Measurements from ENCODE around the gene RNF167. TPM values are rescaled to one million over a fixed set of nuclear protein-coding genes. Genes with fewer than 3 reads are reported as not detected.
A peak's percentile ranks its signal among the peaks of the same experiment; 100 is the strongest.

Gene RNF167
- total RNA-seq, 6 experiments from 2014 or later: 88.3 to 122 (median 97.6) TPM

DNA sequence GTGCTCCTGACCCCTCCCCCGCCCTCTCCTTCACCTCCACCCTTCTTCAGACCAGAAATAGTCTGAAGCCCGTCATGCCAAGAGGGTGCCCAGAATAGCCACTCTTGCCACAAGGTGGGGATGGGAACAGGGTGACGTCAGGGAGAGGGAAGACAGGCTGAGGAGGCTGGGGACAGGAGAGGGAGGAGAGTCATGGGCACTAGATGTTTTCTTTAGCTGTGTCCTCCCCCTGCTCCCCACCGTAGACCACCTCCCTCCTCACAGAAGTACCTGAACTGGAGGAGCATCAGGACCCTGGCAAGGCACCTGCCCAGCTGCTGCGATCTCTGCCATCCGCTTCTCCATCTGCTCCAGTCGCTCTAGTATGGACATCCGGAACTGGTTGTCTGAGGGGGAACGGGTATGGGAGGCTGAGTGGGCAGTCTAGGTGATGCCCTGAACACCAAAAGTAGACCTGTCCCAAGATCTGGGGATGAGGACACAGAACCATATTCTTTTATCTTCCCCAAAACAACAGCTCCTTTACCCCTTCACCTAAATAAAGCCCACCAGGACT lies 34.1 kb downstream of the RNF167 start:
- no peak for DNase-seq
- H3K27me3 Mint-ChIP-seq (ENCODE audit: insufficient read depth): no peaks in the 10 kb centered on the region; the same call in 1 of the 2 replicates
- peaks cover 19% of the 10 kb centered on the region for H3K36me3 Mint-ChIP-seq (ENCODE audit: low read depth)
- H3K4me1 Mint-ChIP-seq (ENCODE audit: low read depth): no peaks in the 10 kb centered on the region
- TF ChIP-seq CTCF (IDR thresholded peaks at IDR 0.05): no peak
- no peak overlapping the region for H3K27ac Mint-ChIP-seq
- no peak overlapping the region for H3K4me3 Mint-ChIP-seq
- no peaks in the 10 kb centered on the region for H3K9me3 Mint-ChIP-seq

DNA sequence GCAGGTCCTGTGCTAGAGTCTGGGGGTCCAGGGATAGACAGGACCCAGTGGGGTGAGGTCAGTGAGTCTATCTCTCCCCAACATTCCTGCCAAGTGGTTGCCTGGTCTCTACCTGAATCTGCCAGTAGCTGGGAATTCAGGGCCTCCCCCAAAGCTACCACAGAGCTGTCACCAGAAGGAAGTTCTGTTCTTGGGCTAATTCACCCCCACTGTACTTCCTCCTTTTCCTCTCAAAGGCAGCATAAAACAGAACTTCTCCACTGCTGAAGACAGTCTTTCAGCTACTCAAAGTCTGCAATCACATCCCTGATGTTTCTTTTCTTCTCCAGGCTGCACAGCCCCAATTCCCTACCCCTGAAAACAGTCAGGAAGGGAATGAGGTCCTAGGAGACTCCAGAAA lies 38.7 kb downstream of the RNF167 start:
- H3K9me3 Mint-ChIP-seq: no peaks in the 10 kb centered on the region
- peaks cover 3% of the 10 kb centered on the region for H3K27me3 Mint-ChIP-seq (ENCODE audit: insufficient read depth)
- H3K4me1 Mint-ChIP-seq (ENCODE audit: low read depth): peaks cover 18% of the 10 kb centered on the region
- no peak for DNase-seq
- H3K4me3 Mint-ChIP-seq: no peak overlapping the region
- no peak overlapping the region for H3K27ac Mint-ChIP-seq
- TF ChIP-seq CTCF (IDR thresholded peaks at IDR 0.05): no peak
- peaks cover 19% of the 10 kb centered on the region for H3K36me3 Mint-ChIP-seq (ENCODE audit: low read depth)

DNA sequence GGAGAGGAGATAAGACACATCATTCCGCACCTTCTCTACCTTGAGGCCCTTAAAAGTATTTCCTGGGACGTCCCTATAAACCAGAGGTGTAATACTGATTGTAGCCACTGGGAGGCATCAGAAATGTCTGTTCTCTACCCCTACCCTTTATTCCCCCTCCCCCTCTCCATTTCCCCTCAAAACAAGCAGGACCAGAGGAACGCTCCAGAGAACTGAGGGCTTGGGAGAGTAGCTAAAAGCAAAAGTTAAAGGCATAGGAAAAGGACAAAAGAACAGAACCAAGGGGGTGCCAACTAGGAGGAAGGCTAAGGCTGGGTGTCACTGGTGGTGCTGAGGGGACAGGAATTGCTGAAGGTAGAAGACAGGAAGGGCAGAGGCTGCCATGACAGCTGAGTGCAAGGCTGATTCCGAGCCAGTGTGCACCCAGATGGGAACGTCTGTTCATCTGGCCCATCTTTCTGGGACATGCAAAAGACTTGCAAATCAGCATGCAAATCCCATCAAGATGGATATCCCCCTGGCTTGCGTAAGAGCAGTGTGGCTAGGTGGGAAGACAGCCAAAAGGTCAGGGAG lies 40.7 kb downstream of the RNF167 start:
- Mint-ChIP-seq H3K9me3 (no peaks in the 10 kb centered on the region), H3K27me3 (ENCODE audit: insufficient read depth) (peaks cover 3% of the 10 kb centered on the region), H3K4me1 (ENCODE audit: low read depth) (peaks cover 28% of the 10 kb centered on the region), H3K27ac (no peak overlapping the region; the same call in none of the 2 replicates), H3K36me3 (ENCODE audit: low read depth) (peaks cover 26% of the 10 kb centered on the region), H3K4me3 (no peak overlapping the region)
- DNase-seq: no peak
- TF ChIP-seq CTCF (IDR thresholded peaks at IDR 0.05): peak; percentile 87

- TF ChIP-seq CTCF (IDR thresholded peaks at IDR 0.05): no peak
- Mint-ChIP-seq H3K9me3 (no peaks in the 10 kb centered on the region), H3K27ac (0 out of 2 replicates have a peak overlapping the region, but pooled peaks have one; percentile 45), H3K36me3 (ENCODE audit: low read depth) (peaks cover 29% of the 10 kb centered on the region), H3K4me1 (ENCODE audit: low read depth) (peaks cover 38% of the 10 kb centered on the region), H3K4me3 (no peak overlapping the region), H3K27me3 (ENCODE audit: insufficient read depth) (peaks cover 3% of the 10 kb centered on the region)
- no peak for DNase-seq
Observed at GRCh38 chr17:4982305-4982704, 42.2 kb downstream of the RNF167 start.

DNA sequence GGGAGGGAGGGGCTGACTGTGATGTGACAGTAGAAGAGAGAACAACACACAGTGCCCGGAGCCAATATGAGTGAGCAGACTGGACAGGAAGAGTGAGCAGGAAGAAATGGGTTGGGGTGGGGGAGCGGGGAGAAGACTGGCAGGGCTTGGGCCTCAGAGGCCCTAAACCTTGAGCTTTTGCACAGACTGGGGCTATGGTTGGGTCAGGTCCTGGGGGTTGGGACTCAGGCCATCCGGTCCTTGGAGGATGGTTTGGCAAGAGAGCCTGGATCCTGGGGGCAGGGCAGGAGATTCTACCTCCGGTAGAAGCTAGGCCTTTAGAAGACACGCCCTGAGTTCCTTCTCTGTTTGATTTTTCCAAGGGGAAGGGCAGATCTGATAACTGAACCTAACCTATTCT lies 46.3 kb downstream of the RNF167 start:
- Mint-ChIP-seq H3K4me1 (ENCODE audit: low read depth) (peaks cover 58% of the 10 kb centered on the region), H3K9me3 (no peaks in the 10 kb centered on the region), H3K36me3 (ENCODE audit: low read depth) (peaks cover 34% of the 10 kb centered on the region), H3K27me3 (ENCODE audit: insufficient read depth) (peaks cover 1% of the 10 kb centered on the region; the same call in 1 of the 2 replicates), H3K4me3 (peak overlapping the region; percentile 94), H3K27ac (peak overlapping the region; percentile 93)
- no peak for DNase-seq
- no peak for TF ChIP-seq CTCF (IDR thresholded peaks at IDR 0.05)
